BE2C (cell line): ENCODE results near the gene ACBD3.

ENCODE experiments used
- DNase-seq: peaks from one replicate; pipeline ENCODE4 v3.0.0-alpha.2; 2020
- H3K27me3 ChIP-seq: fragments of 250-450 bp; sonication (Bioruptor Pico); 2 replicates; pipeline ENCODE4 v1.5.1; 2020; ENCODE audit warnings: mild to moderate bottlenecking
- H3K36me3 ChIP-seq: fragments of 250-450 bp; sonication (Bioruptor Pico); 2 replicates; pipeline ENCODE4 v1.5.1; 2020; ENCODE audit warnings: mild to moderate bottlenecking
- H3K4me1 ChIP-seq: fragments of 250-450 bp; sonication (Bioruptor Pico); 2 replicates; pipeline ENCODE4 v1.5.1; 2020
- H3K4me3 ChIP-seq: 2 replicates; pipeline ENCODE4 v1.5.1; 2011; ENCODE audit warnings: low read depth, low read length
- H3K9me3 ChIP-seq: fragments of 250-450 bp; sonication (Bioruptor Pico); 2 replicates; pipeline ENCODE4 v1.5.1; 2020
- CTCF ChIP-seq: IDR thresholded peaks from 2 replicates; pipeline ENCODE4 v1.5.1; 2012; ENCODE audit warnings: mild to moderate bottlenecking, low read depth, low read length

Gene ACBD3

GRCh38 chr1:226135059-226135651 is 51.4 kb downstream of the ACBD3 start:
- Histone ChIP-seq H3K4me3 (peak overlapping the region; percentile 23), H3K27me3 (no peaks in the 10 kb centered on the region), H3K9me3 (no peaks in the 10 kb centered on the region), H3K36me3 (no peaks in the 10 kb centered on the region), H3K4me1 (peaks cover 13% of the 10 kb centered on the region)
- no peak; the same call in 1 of the 2 replicates for TF ChIP-seq CTCF
- peak; percentile 92 for DNase-seq

DNA sequence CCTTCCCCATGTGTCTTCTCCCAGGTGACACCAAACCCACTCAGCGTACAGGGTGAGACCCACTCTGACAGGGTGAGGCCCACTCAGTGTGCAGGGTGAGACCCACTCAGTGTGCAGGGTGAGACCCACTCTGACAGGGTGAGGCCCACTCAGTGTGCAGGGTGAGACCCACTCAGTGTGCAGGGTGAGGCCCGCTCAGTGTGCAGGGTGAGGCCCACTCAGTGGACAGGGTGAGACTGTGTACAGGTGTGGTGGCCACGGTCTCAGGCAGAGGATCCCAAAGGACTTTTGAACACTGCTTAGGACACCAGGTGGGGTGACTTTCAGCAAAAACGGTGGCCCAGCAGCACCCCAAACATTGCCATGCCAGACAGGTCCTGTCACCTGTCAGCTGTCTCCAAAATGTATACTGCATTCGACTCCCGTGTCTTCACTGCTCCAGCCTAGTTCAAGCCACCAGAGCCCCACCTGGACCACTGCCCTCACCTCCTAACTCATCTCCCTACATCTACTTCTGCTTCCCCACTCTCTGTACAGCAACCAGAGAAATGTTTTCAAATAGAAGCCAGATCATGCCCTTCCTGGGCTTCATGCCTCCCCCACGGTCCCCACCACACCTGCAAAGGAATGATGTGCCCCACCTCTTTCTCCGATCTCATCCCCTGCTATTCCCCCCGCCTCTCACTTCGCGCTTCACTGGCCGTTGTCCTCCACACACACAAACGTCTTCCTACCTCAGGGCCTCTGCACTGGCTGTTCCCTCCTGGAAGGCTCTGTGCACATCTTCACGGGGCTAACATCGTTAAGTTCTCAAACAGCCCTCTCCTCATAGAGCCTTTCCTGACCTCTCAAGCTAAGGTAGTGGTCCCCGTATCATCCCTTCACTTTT is 52.1 kb downstream of the ACBD3 start:
- no peaks in the 10 kb centered on the region for H3K27me3 ChIP-seq
- no peaks in the 10 kb centered on the region for H3K36me3 ChIP-seq
- TF ChIP-seq CTCF, result no peak
- no peaks in the 10 kb centered on the region for H3K9me3 ChIP-seq
- DNase-seq, result no peak
- H3K4me1 ChIP-seq, result peaks cover 13% of the 10 kb centered on the region
- H3K4me3 ChIP-seq, result peak overlapping the region; percentile 20

DNA sequence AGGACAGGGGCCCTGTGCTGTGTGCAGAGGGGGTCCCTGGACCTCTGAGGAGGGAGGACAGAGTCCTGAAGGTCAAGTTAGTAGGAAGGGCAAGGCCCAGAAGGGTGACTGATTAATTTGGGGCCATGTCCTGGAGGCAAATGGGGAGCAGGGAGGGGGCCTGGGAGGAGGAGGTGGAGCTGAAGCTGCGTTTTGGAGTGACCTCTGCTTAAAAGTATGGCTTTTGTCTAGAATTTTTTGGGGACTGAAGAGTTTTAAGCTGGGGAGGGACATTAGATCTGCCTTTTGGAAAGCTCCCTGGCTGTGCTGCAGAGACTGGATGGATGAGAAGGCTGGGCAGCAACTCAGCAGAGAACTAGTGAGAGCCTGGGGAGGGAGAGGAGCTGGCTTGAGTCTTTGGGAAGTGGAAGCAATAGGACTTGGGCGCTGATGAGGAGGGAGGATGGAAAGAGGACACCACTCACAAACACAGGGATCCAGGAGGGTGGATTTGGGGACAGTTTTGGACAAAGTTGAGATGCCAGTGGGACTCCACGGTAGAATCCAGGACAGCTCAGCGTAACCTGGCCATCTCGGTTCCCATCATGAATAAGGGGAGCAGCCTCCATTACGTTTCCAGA is 52.9 kb downstream of the ACBD3 start:
- DNase-seq, result no peak
- Histone ChIP-seq H3K9me3 (no peaks in the 10 kb centered on the region), H3K4me1 (peaks cover 13% of the 10 kb centered on the region), H3K4me3 (no peak overlapping the region), H3K36me3 (no peaks in the 10 kb centered on the region), H3K27me3 (no peaks in the 10 kb centered on the region)
- no peak for TF ChIP-seq CTCF

DNA sequence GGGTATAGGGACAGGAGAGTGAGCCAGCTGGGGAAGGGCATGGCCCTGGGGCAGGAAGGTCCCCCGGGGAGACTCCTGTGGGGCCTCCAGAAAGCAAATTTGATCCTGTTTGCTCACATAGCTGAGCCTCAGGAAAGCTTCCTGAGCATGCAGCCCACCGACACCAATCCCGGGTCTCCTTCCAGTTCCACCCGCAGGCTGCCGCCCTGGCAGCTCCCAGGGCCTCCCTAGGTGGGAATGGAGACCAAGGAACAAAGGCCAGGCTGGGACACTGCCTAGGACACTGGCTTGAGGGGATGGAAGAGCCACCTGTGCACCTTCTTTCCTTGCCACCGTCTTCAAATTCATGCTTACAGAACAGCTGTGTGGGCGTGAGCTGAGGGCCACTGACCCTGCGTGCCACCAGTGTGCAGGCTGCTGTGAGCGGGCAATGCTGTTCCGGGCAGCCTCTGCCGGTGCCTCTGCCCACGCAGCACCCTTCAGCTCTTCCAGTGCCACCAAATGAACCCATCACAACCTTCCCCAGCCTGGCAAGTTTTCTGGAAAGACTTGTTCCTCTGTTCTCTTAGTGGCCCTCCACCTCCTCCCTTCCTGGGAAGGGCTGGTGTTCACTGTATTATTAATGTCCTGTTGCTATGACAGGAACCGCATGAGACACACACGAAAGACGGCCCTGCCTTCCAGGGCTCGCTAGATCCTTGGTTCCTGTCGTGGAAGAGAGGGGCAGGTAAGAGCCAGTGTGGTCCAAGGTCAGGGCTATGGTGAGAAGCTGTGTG is 53.6 kb downstream of the ACBD3 start:
- no peak overlapping the region for H3K4me3 ChIP-seq
- TF ChIP-seq CTCF, result no peak
- DNase-seq, result no peak
- no peaks in the 10 kb centered on the region for H3K27me3 ChIP-seq
- peaks cover 13% of the 10 kb centered on the region for H3K4me1 ChIP-seq
- no peaks in the 10 kb centered on the region for H3K36me3 ChIP-seq
- no peaks in the 10 kb centered on the region for H3K9me3 ChIP-seq

- TF ChIP-seq CTCF, result no peak
- no peak overlapping the region for H3K4me3 ChIP-seq
- no peaks in the 10 kb centered on the region for H3K9me3 ChIP-seq
- H3K36me3 ChIP-seq, result no peaks in the 10 kb centered on the region
- DNase-seq, result no peak
- H3K27me3 ChIP-seq, result no peaks in the 10 kb centered on the region
- peaks cover 13% of the 10 kb centered on the region for H3K4me1 ChIP-seq
Observed at GRCh38 chr1:226131639-226132038, 54.9 kb downstream of the ACBD3 start.
